HG03060 (cell line): ENCODE results near the gene SARDH.

Experiments
- ATAC-seq: cut with Tn5 transposase; IDR thresholded peaks from one replicate; pipeline ENCODE4 v1.9.1; 2021; ENCODE audit warnings: low read depth, moderate number of reproducible peaks; ENCODE audit not compliant: unreplicated experiment

SARDH gene

GRCh38 chr9:133672503-133673257 lies 65.5 kb downstream of the SARDH start:
- no peak for ATAC-seq

- ATAC-seq: no peak
These were observed 66.8 kb downstream of the SARDH start for GRCh38 chr9:133671371-133671770.

- ATAC-seq: no peak
These were observed 67.7 kb downstream of the SARDH start for GRCh38 chr9:133670466-133670865.

- no peak for ATAC-seq
These were observed 68.9 kb downstream of the SARDH start for GRCh38 chr9:133669182-133669801.

- ATAC-seq: no peak
These were observed 70.2 kb downstream of the SARDH start for GRCh38 chr9:133667759-133668450.

GRCh38 chr9:133666845-133667244 lies 71.3 kb downstream of the SARDH start:
- no peak for ATAC-seq

- no peak for ATAC-seq
These were observed 71.8 kb downstream of the SARDH start for GRCh38 chr9:133666387-133666786.

- no peak for ATAC-seq
These were observed 72.6 kb downstream of the SARDH start for GRCh38 chr9:133665535-133665934.

GRCh38 chr9:133665096-133665495 lies 73.1 kb downstream of the SARDH start:
- no peak for ATAC-seq

- no peak for ATAC-seq
These were observed 73.7 kb downstream of the SARDH start for GRCh38 chr9:133664173-133665050.

GRCh38 chr9:133661846-133662540 lies 76.2 kb downstream of the SARDH start:
- ATAC-seq: no peak

GRCh38 chr9:133659516-133659915 lies 78.6 kb downstream of the SARDH start:
- no peak for ATAC-seq

GRCh38 chr9:133658442-133659431 lies 79.4 kb downstream of the SARDH start:
- ATAC-seq: no peak

GRCh38 chr9:133657120-133657661 lies 81.0 kb downstream of the SARDH start:
- ATAC-seq: no peak

- ATAC-seq: no peak
These were observed 81.7 kb downstream of the SARDH start for GRCh38 chr9:133656211-133657119.

GRCh38 chr9:133655701-133656100 lies 82.5 kb downstream of the SARDH start:
- no peak for ATAC-seq
